Activated CD4-positive, alpha-beta T cell treated with anti-CD3 and anti-CD28 coated beads, Interleukin-2, amount 10 ng/mL, durations not matched to agents 24 days and 14 days (primary cell): ENCODE results near the gene PRDM10. TPM values are rescaled to one million over a fixed set of nuclear protein-coding genes. Genes with fewer than 3 reads are reported as not detected.
"Not testable (repeated sequence)": the region's sequence is repeated elsewhere in the genome, so short reads cannot be mapped to it uniquely, and the experiment has no call there.

ENCODE experiments used
- DNase-seq: peaks from one replicate; pipeline ENCODE4 v3.0.0; 2022
- H3K27ac Mint-ChIP-seq: one replicate; pipeline ENCODE4 v1.8.0; 2022; ENCODE audit warnings: mild to moderate bottlenecking, mixed read lengths
- H3K27me3 Mint-ChIP-seq: one replicate; pipeline ENCODE4 v1.8.0; 2022; ENCODE audit warnings: mixed read lengths
- H3K36me3 Mint-ChIP-seq: one replicate; pipeline ENCODE4 v1.8.0; 2022; ENCODE audit warnings: low read depth, mild to moderate bottlenecking, mixed read lengths
- H3K4me1 Mint-ChIP-seq: one replicate; pipeline ENCODE4 v1.8.0; 2021; ENCODE audit warnings: mixed read lengths
- H3K4me3 Mint-ChIP-seq: one replicate; pipeline ENCODE4 v1.8.0; 2022; ENCODE audit warnings: mild to moderate bottlenecking, moderate library complexity, mixed read lengths
- H3K9me3 Mint-ChIP-seq: one replicate; pipeline ENCODE4 v1.8.0; 2021; ENCODE audit warnings: mixed read lengths
- intact Hi-C: fragments of 100-400 bp; cut with micrococcal nuclease; formaldehyde crosslinking; loops from one replicate; pipeline ENCODE4 v1.15.1; 2023
- total RNA-seq: library from RNA; stranded (reverse); gene quantifications from 2 replicates; pipeline ENCODE4 v1.2.3, GENCODE V29; 2022

PRDM10 gene
- total RNA-seq, 1 donor from 2014 or later: 15.9 TPM

DNA sequence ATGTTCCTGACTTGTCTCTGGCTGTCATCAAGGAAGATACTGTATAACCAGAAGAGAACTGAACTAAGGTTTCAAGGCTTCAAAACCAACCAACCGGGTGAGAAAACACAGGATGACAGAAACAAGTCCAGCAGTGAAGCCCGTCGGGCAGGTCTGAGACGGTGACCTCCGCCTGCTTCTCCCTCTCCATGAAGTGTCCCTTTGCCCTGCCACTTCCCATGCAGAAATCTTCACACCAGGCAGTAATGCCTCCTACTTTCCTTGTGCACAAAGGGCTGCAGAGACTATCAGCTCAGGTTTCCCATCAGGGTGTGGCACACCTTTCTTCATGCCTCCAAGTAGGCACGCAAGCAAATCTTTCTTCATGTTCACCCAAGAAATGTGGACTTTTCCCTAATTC, 24.2 kb downstream of the PRDM10 start:
- Mint-ChIP-seq H3K4me1 (peaks cover 2% of the 10 kb centered on the region), H3K36me3 (no peaks in the 10 kb centered on the region), H3K27ac (no peak overlapping the region), H3K9me3 (no peaks in the 10 kb centered on the region), H3K27me3 (no peaks in the 10 kb centered on the region), H3K4me3 (no peak overlapping the region)
- intact Hi-C loops: no loop called here
- DNase-seq: no peak

DNA sequence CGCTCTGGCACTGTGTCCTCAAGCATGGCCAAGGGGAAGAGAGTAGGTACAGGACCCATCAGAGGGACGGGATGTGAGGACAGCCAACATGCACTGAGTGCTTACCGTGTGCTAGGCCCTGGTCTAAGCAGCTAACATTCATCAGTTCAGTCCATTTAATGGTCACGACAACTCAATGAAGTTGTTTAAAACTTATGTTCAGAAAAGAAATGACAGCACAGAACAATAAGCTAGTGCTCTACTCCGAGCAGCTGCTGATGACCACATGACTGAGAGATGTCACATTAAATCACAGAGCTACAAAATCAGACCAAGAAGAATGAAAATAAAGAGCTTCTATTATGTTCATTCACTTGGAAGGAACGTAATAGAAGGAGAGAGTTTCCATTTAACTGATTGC, 26.3 kb downstream of the PRDM10 start:
- Mint-ChIP-seq H3K27ac (no peak overlapping the region), H3K36me3 (no peaks in the 10 kb centered on the region), H3K27me3 (no peaks in the 10 kb centered on the region), H3K9me3 (no peaks in the 10 kb centered on the region), H3K4me3 (no peak overlapping the region), H3K4me1 (peaks cover 2% of the 10 kb centered on the region)
- no peak for DNase-seq
- intact Hi-C loops: no loop called here

DNA sequence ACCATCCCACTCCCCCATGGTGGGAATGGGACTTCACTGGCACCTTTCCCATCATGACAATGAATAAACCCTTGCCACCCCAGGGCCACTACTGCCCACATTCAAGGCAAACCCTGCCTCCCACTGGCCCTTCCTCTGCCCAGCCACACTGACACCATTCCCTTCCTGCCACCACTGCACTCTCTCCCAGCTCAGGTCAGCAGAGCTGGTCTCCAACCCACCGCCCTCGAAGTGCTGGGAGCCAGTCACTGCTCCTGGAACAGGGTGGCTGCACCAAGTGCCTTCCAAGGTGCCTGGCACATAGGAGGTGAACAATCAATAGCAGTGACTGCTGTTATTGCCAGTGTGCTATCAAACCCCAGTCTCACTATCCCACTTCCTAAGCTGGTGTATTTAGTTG, 27.1 kb downstream of the PRDM10 start:
- intact Hi-C loops: no loop called here
- no peaks in the 10 kb centered on the region for H3K27me3 Mint-ChIP-seq
- H3K9me3 Mint-ChIP-seq: no peaks in the 10 kb centered on the region
- no peaks in the 10 kb centered on the region for H3K36me3 Mint-ChIP-seq
- no peak overlapping the region for H3K4me3 Mint-ChIP-seq
- no peak overlapping the region for H3K27ac Mint-ChIP-seq
- no peak for DNase-seq
- H3K4me1 Mint-ChIP-seq: peaks cover 2% of the 10 kb centered on the region

DNA sequence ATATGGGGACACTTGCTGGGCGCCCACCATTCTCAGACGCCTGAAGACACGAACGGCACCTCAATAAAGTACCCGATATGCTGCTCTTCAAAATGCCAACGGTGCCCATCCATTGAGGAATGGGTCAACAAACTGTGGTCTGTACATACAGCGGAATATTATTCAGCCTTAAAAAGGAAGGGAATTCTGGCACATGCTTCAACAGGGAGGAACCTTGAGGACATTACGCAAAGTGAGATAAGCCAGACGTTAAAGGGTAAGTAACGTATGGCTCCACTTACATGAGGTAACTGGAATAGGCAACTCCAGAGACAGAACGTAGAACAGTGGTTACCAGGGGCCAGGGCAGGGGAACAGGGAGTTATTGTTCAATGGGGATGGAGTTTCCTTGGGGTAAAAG, 28.0 kb downstream of the PRDM10 start:
- DNase-seq: no peak
- Mint-ChIP-seq H3K27ac (no peak overlapping the region), H3K36me3 (no peaks in the 10 kb centered on the region), H3K9me3 (no peaks in the 10 kb centered on the region), H3K4me3 (no peak overlapping the region), H3K27me3 (no peaks in the 10 kb centered on the region), H3K4me1 (peaks cover 2% of the 10 kb centered on the region)
- intact Hi-C loops: no loop called here

DNA sequence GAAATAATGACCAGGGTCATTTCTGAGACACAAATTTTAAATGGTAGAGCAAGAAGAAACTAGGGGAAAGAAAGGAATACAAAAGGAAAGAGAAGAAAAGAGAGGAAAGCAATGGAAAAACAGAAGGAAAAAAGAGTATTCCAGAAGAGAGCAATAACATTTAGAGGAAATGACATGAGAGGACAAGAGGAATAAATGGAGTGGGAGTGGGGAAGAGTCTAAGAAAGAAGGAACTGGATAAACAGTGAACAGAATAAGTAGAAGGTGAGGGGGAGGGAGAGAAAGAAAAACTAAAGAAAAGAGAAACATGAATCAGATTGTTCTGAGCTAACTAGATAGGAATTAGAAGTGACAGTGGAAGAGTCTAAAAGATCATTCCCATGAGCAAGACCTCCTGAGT, 28.4 kb downstream of the PRDM10 start:
- Mint-ChIP-seq H3K27ac (no peak overlapping the region), H3K4me1 (peaks cover 2% of the 10 kb centered on the region), H3K4me3 (no peak overlapping the region), H3K27me3 (no peaks in the 10 kb centered on the region), H3K36me3 (no peaks in the 10 kb centered on the region), H3K9me3 (no peaks in the 10 kb centered on the region)
- DNase-seq: no peak
- intact Hi-C loops: no loop called here

DNA sequence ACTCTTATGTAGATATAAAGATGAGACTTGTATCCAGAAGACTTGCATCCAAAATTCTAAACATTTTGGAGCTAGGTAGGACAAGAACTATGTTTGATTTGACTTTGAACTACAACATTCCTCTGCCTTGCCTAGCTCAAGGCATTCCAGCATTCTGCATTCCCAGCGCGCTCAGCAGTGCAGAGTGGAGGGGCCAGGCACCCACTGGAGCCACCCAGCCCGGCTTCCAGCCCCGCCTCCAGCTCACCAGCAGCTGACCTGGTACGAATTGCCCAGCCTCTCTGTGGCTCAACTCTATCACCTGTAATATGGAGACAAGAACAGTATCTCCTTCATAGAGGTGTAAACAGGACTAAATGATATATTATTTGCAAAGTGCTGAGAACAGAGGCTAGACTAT, 28.8 kb downstream of the PRDM10 start:
- DNase-seq: no peak
- H3K27me3 Mint-ChIP-seq: no peaks in the 10 kb centered on the region
- intact Hi-C loops: no loop called here
- H3K36me3 Mint-ChIP-seq: no peaks in the 10 kb centered on the region
- no peak overlapping the region for H3K27ac Mint-ChIP-seq
- H3K4me3 Mint-ChIP-seq: no peak overlapping the region
- no peaks in the 10 kb centered on the region for H3K9me3 Mint-ChIP-seq
- peaks cover 2% of the 10 kb centered on the region for H3K4me1 Mint-ChIP-seq

DNA sequence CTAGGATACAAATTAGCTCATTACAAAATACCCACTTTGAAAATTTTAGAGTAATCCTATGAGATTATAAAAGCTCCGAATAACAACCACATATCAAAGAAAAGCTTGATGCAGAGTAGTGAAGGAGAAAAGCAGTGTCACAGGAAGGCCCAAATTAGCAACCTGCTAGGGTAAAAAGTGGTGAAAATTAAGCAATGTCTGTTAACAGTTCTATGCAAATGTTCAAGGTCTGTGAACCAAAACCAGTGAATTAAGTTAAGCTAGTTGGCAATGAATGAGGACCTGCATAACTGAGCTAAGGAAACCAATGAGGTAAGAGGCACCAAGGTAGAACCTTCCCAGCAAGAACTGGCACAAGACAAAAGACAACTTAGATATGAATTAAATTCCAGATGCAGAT, 29.6 kb downstream of the PRDM10 start:
- peaks cover 2% of the 10 kb centered on the region for H3K4me1 Mint-ChIP-seq
- H3K36me3 Mint-ChIP-seq: no peaks in the 10 kb centered on the region
- intact Hi-C loops: no loop called here
- no peak overlapping the region for H3K27ac Mint-ChIP-seq
- H3K27me3 Mint-ChIP-seq: no peaks in the 10 kb centered on the region
- no peak for DNase-seq
- H3K4me3 Mint-ChIP-seq: no peak overlapping the region
- no peaks in the 10 kb centered on the region for H3K9me3 Mint-ChIP-seq

DNA sequence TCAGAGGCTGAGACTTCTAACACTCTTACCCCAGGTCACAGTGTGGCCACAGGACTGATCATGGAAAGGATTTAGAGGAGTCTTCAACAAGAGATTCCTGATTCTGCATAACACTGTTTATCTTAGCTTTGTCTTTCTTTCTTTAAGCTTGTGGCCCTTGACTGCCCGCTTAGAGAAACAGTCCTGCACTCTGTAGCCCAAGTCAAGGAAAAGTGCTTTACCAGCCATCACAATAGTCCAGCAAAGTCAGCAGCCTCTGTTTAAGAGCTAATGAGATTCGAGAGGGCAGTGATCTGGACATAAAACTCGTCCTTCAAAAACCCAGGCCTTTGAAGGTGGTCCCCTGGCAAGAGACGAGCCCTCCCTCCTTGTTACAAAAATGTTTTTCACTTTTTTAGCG, 30.0 kb downstream of the PRDM10 start:
- DNase-seq: no peak
- H3K27me3 Mint-ChIP-seq: no peaks in the 10 kb centered on the region
- no peaks in the 10 kb centered on the region for H3K36me3 Mint-ChIP-seq
- H3K4me1 Mint-ChIP-seq: peaks cover 2% of the 10 kb centered on the region
- H3K9me3 Mint-ChIP-seq: no peaks in the 10 kb centered on the region
- H3K4me3 Mint-ChIP-seq: no peak overlapping the region
- no peak overlapping the region for H3K27ac Mint-ChIP-seq
- intact Hi-C loops: no loop called here

DNA sequence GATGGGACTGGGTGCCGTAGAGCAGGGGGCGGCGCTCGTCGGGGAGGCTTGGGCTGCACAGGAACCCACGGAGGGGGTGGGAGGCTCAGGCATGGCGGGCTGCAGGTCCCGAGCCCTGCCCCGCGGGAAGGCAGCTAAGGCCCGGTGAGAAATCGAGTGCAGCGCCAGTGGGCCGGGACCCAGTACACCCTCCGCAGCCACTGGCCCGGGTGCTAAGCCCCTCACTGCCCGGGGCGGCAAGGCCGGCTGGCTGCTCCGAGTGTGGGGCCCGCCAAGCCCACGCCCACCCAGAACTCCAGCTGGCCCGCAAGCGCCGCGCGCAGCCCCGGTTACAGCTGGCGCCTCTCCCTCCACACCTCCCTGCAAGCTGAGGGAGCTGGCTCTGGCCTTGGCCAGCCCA, 30.8 kb downstream of the PRDM10 start:
- intact Hi-C loops: not testable (repeated sequence)

DNA sequence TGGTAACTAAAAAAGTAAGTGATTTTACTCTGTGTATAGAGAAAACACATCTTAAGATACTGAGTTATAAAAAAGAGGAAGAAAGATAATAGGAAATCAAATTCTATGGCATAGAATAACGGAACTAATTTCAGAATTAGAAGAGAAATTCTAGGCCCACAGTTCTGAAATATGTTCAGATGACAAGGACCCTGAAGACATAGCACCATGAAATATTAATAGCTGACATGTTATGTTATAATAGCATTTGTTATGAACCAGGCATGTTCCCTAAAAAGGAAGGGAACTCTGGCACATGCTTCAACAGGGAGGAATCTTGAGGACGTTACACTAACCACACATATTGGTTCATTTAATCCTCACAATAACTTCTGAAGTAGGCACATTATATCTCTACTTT, 32.7 kb downstream of the PRDM10 start:
- Mint-ChIP-seq H3K27ac (no peak overlapping the region), H3K27me3 (no peaks in the 10 kb centered on the region), H3K36me3 (peaks cover 2% of the 10 kb centered on the region), H3K4me3 (no peak overlapping the region), H3K4me1 (peaks cover 7% of the 10 kb centered on the region), H3K9me3 (no peaks in the 10 kb centered on the region)
- intact Hi-C loops: no loop called here
- DNase-seq: no peak

More for the DNA sequence above, 30.8 kb downstream of the PRDM10 start:
- not testable (repeated sequence) for H3K27me3 Mint-ChIP-seq, H3K36me3 Mint-ChIP-seq, H3K9me3 Mint-ChIP-seq, H3K4me3 Mint-ChIP-seq, H3K27ac Mint-ChIP-seq, DNase-seq, H3K4me1 Mint-ChIP-seq

DNA sequence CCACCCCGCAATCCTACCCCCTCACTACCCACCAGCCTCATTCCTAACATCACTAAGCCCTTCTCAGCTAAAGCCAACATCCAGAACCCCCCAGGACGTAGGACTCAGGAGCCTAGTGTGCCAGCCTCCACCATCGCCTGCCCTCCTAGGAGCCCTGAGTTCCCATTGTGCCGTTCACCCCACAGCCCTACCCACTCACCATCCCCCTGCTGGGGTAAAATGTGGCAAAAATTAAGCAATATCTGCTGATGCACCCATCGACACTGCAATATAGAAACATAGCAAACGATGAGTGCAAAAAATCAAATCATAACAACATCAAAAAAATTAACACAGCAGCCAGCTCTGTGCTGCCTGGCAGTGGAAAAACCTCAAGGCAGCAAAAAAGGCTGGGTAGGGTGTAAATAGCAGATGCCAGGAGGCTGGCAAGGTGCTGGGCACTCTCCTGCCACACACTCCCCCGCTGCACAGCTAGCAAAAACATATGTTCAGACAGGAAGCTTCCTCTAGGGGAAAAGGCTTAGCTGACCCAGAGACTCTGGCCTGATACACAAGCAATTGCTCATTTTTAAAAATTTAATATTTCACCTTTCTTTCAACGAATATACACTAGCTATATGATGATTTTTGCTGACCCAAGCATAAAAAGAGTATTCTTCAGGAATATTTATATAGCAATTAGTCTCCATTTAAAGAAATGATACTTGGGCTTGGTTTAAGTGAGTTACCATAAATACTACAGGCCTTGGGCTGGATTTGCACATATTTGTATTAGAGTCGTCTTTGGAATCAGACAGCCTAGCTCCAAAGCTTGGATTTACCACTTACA, 33.8 kb downstream of the PRDM10 start:
- no peaks in the 10 kb centered on the region for H3K27me3 Mint-ChIP-seq
- no peak overlapping the region for H3K27ac Mint-ChIP-seq

DNA sequence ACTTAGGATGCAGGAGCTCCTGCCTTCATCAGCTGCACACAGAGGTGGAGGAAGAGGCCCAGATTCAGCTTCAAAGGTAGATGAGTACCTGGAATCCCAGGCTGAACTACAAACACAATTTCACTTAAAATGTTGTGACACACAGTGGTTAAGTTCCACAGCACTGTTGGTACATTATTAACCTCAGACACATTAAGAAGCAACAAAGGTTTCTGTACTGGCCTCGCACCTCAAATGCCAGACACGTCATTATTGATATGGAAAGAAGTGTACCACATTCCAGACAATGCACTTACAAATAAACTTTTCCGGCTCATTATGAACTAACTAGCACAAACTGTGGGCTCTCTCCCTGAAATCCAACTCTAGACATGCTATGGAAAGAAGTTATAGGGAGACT, 34.6 kb downstream of the PRDM10 start:
- Mint-ChIP-seq H3K36me3 (peaks cover 2% of the 10 kb centered on the region), H3K9me3 (no peaks in the 10 kb centered on the region), H3K4me1 (peaks cover 9% of the 10 kb centered on the region), H3K27ac (no peak overlapping the region), H3K27me3 (peaks cover 1% of the 10 kb centered on the region), H3K4me3 (no peak overlapping the region)
- intact Hi-C loops: no loop called here
- no peak for DNase-seq

More for the DNA sequence above, 33.8 kb downstream of the PRDM10 start:
- no peak overlapping the region for H3K4me3 Mint-ChIP-seq
- intact Hi-C loops: no loop called here
- no peak for DNase-seq
- peaks cover 8% of the 10 kb centered on the region for H3K4me1 Mint-ChIP-seq
- no peaks in the 10 kb centered on the region for H3K9me3 Mint-ChIP-seq
- H3K36me3 Mint-ChIP-seq: peaks cover 2% of the 10 kb centered on the region

DNA sequence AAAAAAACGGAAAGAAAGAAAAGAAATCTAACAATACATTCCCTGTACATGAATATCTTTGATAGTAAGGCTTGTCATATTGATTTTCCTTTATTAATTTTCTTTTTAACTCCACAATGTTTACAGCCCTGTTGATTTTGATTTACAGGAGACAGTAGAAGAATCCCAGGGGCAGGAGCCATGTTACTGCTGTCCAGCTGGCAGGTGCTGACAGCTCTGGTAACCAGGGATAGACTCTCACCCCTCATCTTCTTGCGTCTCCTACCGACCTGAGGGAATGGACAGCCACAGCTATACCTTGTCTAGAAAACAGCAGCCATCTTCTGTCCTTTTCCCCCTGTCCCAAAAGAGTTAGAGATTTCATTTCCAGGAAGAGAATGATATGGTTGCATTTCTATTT, 37.4 kb downstream of the PRDM10 start:
- peaks cover 16% of the 10 kb centered on the region for H3K4me1 Mint-ChIP-seq
- no peaks in the 10 kb centered on the region for H3K9me3 Mint-ChIP-seq
- no peak for DNase-seq
- intact Hi-C loops: no loop called here
- H3K4me3 Mint-ChIP-seq: no peak overlapping the region
- H3K36me3 Mint-ChIP-seq: peaks cover 3% of the 10 kb centered on the region
- peaks cover 1% of the 10 kb centered on the region for H3K27me3 Mint-ChIP-seq
- no peak overlapping the region for H3K27ac Mint-ChIP-seq

DNA sequence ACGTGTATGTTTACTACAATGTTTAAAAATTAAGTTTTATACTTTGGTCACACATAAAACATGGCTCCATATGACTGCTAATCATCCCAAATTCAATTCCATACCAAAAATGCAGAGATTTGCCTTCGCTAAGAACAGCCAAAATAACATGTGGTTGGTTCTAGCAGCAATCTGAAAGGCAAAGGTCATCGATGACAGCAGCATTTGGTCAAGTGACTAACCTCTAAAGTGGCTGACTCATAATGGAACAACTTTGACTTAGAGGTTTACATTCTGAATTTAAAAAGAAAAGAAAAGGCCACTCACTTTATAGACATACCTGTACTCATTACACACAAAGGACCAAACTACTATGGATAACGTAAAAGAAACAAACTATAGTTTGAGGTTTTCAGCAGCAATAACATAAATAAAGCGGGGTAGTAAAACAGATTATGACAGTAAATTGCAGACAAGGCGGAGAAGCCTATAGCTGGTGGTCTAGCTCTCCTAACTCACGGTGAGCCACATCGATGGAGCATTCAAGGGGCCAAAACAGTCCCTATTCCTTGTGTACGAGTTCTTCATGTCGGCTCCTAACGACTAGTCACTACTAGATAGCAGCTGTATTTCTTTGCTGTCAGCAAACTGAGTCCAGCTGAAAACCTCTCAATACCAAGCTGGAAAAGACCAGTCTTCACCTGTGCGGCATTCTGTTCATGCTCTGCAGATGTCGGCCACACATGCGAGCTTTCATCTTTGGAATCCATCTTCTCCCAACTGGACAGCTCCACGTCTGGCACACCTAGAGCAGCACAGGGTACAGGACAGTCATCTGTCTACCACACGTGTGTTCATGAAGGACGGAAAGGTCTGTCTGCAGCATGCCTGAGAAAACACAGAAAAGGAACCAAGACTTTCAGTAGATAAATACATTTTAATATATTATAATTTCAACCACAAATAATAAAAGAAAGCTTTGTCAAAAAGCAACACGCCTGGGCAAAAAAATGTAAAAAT, 42.1 kb downstream of the PRDM10 start:
- H3K27me3 Mint-ChIP-seq: peaks cover 1% of the 10 kb centered on the region
- peaks cover 18% of the 10 kb centered on the region for H3K36me3 Mint-ChIP-seq
- intact Hi-C loops: loop anchor here (1.0 kb wide), 1 partner anchor 43 kb away; no protein-coding TSS in a partner anchor
- no peak for DNase-seq
- no peaks in the 10 kb centered on the region for H3K9me3 Mint-ChIP-seq
- H3K27ac Mint-ChIP-seq: peak overlapping the region; percentile 8
- H3K4me1 Mint-ChIP-seq: peaks cover 14% of the 10 kb centered on the region
- H3K4me3 Mint-ChIP-seq: peak overlapping the region; percentile 3
